Neural progenitor cell (in vitro differentiated cells): ENCODE results near the gene KCTD11.

Experiments used
- CTCF ChIP-seq: fragments of 200-600 bp; sonication (generic); IDR thresholded peaks from 2 replicates; pipeline ENCODE4 v1.5.1; 2017; ENCODE audit warnings: antibody characterized with exemption, mild to moderate bottlenecking
- EZH2 ChIP-seq: fragments of 200-600 bp; sonication (generic); IDR thresholded peaks from 2 replicates; pipeline ENCODE4 v1.6.1; 2017; ENCODE audit warnings: antibody characterized with exemption, mild to moderate bottlenecking, moderate library complexity

- TF ChIP-seq EZH2 (no peak), CTCF (no peak)
These were observed 41.0 kb downstream of the KCTD11 start for GRCh38 chr17:7392696-7393612.
